Body of pancreas (tissue), 4 donors: ENCODE data around the gene GAS1.

Experiments used
- POLR2A ChIP-seq, 3 donors: fragments of 450-650 bp; IDR thresholded peaks; one replicate each; pipeline ENCODE4 v1.6.1; 2016; ENCODE audit warnings: antibody characterized with exemption in 3 of 3, mild to moderate bottlenecking in 2 of 3
- TF ChIP-seq, protein P1 (sequence below), 7 experiments: fragments of 450-650 bp in 4 of 7; fragments of 200-600 bp in 3 of 7; sonication (generic) in 3 of 7; IDR thresholded peaks; one replicate each; pipeline ENCODE4 v1.5.1; 2016 to 2019; ENCODE audit warnings: antibody characterized with exemption in 7 of 7

DNA sequence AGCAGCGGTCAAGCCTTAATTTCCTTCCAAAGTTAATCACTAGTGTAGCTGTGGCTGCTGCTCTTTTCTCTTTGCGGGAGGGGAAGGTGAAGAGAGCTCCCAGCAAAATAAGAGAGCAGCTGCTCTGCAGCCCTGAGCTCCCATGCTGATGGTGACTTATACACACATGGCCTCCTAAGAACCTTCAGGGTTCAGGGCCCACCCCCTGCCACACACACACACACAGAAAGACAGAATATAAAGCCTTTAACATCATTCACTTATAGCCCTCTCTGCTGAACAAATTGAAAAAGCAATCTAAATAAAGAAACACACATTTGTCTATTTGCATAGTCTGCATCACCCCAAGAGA lies 43.6 kb downstream of the GAS1 start:
- TF ChIP-seq, protein P1, sequence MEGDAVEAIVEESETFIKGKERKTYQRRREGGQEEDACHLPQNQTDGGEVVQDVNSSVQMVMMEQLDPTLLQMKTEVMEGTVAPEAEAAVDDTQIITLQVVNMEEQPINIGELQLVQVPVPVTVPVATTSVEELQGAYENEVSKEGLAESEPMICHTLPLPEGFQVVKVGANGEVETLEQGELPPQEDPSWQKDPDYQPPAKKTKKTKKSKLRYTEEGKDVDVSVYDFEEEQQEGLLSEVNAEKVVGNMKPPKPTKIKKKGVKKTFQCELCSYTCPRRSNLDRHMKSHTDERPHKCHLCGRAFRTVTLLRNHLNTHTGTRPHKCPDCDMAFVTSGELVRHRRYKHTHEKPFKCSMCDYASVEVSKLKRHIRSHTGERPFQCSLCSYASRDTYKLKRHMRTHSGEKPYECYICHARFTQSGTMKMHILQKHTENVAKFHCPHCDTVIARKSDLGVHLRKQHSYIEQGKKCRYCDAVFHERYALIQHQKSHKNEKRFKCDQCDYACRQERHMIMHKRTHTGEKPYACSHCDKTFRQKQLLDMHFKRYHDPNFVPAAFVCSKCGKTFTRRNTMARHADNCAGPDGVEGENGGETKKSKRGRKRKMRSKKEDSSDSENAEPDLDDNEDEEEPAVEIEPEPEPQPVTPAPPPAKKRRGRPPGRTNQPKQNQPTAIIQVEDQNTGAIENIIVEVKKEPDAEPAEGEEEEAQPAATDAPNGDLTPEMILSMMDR (IDR thresholded peaks at IDR 0.05): no peak
- no peak for TF ChIP-seq POLR2A (IDR thresholded peaks at IDR 0.05)
